AG20443 (cell line): ENCODE measurements around the gene ELP4.
"Not testable (repeated sequence)": the region's sequence is repeated elsewhere in the genome, so short reads cannot be mapped to it uniquely, and the experiment has no call there.

Source experiments
- DNase-seq: peaks from one replicate; pipeline ENCODE4 v3.0.0; 2012; ENCODE audit warnings: low spot score, mixed read lengths

Gene ELP4

DNA sequence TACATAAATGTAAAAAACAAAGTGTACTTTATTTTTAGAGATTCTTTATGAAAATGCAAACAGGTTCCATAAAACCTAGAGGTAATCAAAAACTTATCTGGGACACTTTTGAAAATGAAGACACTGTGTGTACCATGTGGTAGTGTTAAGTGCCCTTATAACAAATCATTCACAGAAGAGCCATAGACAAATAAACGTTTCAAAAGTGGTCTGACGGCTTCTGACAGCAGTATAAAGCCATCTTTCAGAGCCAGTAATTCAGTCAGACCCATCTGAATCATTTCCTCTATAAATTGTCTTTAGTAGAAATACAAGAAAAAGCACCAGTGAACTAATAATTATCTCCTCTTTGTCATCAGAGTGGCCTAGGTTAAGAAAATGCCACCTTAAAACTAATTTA, 201.6 kb downstream of the ELP4 start:
- no peak for DNase-seq

DNA sequence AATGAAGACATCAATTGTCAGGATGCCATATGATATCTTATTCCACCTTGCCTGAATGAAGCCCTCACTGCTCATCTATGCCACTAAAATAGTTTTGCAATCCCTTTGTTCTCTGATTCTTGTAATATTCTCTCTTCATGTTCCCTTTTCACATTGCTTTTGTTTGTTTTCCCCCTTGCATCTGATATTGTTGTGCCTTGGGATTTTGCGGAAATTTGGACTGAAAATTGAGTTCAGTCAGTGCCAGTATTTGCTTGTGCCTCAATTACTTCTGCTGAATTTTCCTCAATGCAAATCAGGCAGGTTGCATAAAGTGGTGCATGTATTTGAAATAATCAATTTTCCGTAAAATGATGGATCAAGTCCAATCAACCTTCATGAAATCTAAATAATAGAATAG, 203.3 kb downstream of the ELP4 start:
- no peak for DNase-seq

DNA sequence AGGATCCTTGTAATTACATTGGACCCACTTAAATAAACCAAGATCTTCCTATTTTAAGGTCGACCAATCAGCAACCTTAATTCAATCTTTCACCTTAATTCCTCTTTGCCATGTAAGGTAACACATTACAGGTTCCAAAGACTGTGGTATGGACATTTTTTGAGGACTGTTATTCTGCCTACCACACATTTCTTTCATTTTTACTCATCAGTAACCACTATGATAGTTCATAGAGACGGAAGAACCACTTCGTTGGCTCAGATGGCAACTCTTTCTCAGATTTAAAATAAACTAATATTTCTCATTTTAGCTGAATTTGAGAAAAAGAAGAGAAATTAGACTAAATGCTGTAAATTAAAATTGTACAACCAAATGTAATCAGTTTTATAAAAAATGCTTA, 205.3 kb downstream of the ELP4 start:
- no peak for DNase-seq

DNA sequence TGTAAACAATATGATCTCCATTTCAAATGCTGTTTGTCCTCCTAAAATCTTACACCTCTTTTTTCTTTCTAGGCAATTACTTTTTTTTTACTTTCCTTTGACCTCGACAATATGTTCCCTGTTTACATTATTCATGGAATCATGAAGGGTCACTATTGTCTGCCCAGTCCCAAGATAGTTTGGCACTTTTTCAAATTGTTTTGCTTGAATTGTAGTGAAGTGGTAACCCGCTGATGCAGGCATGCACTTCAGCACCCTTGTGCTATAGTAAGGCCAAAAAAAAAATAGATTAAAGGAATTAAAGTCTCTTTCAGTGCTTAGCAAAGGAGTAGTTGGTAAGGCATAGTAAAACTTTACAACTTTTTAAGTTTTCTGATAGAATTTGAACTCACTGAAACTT, 210.7 kb downstream of the ELP4 start:
- DNase-seq, result no peak

DNA sequence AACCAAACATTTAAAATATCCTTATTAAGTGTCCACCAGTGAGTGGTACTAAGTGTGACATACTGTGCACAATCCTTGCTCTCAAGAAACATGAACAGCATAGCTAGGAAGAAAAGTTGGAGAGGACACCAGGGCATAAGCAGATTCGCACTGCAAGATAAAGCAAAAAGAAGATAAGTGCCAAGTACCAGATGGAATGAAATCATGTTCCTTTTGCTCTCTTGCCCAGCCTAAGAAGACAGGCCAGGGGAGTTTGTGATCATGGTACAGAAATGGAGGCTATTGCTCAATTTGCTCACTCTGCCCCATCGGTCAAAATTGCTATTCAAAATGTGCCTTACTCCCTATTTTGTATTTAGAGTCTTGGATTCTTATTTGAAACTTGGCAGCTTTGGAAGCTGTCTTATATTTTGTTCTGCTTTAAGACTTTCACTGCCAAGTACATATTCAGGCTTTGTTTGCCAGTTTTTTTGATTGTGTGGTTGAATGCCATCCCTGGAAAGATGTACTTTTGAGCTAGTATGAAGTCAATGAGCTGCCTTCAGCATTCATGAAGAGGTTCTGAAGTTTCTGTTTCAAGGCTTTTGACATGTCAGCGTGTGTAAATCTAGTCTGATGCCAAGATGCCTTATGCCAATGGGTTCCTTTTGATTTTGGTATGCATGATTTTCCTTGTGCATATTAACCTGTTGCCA, 211.3 kb downstream of the ELP4 start:
- no peak for DNase-seq

DNA sequence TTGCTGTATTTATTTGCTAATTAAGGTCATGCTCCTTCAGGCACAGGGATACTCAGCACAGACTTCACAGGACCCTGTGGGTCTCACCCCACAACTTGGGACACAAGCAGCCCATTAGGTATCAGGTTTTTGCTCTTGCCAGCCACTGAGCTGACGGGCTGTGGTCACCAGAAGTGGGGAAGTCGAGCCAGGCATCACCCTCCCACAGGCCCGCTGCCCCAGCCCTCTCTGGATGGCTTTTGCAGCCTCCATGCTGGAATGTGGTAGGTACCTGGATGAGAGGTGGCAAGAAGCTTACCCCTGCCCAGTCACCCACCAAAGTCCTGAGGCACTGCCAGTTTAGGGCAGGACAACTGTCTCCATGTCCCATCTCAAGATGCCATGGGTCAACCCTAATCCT, 213.2 kb downstream of the ELP4 start:
- no peak for DNase-seq

DNA sequence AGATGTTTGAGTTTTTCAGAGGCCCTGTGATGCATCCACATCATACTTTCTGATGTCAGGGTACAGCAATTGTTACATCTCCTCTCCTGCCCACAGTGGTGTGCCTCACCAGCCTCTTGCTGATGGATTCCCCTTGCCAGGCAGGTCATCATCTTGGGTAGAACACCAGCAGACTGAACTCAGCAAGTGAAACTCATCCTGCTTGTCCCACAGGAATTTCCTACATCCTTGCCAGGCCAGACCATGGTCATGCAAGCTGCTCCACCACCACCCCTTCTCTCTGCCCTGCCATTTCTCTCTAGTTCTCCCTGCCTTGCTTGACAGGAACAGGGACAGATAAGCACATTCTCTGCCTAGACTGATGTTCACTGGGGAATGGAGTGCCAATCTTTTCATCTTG, 215.6 kb downstream of the ELP4 start:
- DNase-seq, result peak; percentile 49

DNA sequence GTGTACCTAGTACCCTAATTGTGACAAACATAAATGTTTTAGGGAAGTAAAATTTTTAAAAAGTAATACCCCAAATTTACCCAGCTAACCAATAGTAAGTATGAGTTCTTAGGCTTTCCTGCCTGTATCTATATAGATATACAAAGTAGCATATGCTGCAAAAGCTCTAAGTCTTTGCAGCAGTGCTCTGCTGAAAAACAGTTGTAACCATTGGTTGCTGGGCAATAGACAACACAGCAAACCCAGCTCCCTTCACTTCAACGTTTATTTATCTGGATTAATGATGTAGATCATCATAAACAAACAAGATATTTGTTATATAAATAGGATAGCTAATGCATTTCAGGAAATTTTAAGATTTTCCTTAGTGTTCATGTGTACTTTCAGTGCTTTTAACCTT, 218.9 kb downstream of the ELP4 start:
- no peak for DNase-seq

DNA sequence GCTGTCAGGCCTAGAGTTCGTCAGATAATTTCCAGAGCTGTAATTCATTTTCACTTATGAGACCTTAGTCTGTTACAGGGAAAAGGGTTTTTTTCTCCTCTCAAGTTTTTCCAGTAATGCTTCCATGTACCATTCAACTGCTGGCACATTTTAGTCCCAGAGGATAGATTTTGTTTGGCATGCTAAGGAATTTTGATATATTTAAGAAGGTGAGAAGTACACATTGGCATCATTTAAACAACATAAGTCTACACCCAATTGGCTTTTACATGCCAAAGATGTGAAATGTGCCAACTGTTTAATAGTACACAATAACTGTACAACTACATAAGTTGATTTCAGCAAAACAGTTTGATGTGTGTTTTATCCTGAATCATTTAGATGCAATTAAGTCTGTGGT, 230.6 kb downstream of the ELP4 start:
- DNase-seq, result no peak

DNA sequence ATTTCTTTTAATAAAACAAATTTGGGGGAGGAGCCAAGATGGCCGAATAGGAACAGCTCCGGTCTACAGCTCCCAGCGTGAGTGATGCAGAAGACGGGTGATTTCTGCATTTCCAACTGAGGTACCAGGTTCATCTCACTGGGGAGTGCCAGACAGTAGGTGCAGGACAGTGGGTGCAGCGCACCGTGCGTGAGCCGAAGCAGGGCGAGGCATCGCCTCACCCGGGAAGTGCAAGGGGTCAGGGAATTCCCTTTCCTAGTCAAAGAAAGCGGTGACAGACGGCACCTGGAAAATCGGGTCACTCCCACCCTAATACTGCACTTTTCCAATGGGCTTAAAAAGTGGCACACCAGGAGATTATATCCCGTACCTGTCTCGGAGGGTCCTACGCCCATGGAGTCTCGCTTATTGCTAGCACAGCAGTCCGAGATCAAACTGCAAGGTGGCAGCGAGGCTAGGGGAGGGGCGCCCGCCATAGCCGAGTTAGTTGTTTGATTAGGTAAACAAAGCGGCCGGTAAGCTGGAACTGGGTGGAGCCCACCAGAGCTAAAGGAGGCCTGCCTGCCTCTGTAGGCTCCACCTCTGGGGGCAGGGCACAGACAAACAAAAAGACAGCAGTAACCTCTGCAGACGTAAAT, 231.3 kb downstream of the ELP4 start:
- not testable (repeated sequence) for DNase-seq

DNA sequence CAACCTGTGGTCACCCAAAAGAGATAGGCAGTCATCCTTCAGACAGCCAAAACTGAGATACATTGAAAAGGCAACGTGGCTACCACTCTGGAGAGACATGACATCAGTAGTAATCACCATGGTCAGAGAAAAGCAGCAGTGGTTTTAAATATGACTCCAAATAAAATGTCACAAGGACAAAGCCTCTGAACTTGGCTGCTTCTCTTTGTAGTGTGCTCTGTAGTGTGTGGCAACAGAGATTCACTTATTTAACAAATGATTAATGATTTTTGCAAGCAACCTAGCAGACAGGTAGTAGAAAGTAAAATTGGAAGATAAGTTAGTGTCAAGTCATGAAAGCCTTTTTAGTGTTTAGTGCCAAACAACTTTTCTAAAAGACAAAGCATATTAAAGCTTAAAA, 238.0 kb downstream of the ELP4 start:
- DNase-seq, result no peak

DNA sequence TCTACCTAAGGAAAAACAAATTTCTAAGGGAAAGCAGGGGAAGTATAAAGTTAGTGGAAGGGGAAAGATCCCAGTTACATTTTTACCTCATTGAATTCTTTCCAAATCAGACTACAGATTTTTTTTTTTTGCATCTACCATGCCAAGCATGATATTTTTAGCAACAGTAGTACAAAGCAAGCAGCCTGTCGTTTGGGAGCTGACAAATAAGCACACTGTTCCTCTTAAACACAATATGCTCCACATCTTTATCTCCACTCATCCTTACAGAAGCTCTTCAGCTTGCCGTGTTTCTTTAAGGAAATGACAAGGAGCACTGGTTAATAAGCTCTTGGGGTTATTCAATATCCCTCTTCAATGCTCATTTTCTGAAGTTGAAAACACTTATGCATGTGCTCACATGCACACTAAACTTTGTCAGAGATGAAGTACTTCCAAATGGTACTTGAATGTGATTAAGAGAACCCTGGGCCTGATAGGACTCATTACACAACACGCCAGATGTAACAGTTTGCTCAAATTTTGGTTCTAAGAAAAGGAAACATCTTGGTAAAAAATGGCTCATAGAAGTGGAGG, 247.8 kb downstream of the ELP4 start:
- DNase-seq, result no peak

DNA sequence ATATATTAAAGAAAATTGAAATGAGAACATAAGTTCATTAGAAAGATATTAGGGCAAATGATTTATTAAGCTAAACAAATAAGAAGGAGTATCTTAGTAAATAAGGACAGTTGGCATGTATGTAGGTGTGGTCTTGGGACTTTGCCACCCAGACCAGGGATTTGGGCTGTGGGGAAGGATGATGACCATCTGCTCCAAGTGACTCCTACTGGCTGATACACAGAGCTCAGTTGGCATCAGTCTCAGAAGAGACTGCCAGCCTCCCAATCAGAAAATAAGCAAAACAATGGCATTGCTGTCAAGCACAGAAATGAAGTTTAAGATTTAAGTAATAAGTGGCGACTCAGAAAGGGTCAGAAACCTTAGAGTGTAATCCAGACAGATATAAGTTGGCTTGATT, 252.1 kb downstream of the ELP4 start:
- no peak for DNase-seq

DNA sequence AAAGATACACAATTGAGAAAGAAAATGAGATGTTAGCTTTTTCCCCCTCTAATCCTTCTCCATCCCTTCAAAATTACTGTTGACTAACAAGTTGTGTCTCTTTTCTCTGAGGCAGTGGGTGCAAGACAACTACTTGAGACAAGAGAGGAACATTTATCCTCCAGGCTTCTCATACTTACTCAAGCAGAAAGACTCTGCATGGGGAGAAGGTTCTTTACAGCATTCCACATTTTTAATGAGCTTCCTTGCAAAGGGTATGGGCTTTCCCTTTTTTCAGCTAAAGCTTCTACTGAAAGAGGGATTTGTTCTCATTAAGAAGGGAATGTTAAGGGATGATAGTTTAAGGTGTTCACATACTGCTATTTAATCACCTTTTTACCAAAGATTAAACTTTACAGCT, 253.7 kb downstream of the ELP4 start:
- DNase-seq, result no peak

DNA sequence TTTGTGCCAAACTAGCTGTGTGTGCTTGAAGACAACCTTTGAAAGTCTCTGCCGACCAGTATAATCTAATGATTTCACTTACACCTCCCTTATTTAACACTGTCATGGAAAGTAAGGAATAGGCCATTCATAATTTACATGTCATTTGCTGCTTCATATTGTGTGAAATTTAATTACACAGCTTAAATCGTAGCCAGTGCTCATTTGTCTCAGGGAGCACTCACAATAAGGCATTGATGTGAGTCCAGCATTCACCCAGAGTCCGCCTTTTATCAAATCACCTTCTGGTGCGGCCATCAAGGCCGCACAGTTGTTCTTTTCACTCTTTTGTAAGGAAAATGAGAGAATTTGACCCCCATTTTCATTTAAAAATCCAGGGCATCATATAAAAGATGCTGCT, 254.7 kb downstream of the ELP4 start:
- no peak for DNase-seq

DNA sequence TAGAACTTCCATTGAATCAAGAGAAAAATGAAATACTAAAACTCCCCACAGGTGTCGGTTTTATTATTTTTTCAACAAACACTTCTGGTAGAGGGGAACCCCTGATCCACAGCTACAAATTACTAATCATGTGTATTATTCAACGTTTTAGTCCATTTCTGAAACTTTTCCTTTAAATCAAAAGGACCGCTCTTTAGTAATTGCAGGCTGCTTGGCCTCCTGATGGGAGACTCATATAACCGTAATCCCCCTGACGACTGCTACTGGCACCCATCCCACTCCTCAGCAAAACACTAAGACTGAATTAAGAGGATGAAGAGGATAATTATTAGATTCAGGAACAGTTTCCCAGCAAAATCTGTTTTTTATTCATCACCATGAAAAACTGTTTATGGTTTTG, 255.2 kb downstream of the ELP4 start:
- DNase-seq, result no peak

DNA sequence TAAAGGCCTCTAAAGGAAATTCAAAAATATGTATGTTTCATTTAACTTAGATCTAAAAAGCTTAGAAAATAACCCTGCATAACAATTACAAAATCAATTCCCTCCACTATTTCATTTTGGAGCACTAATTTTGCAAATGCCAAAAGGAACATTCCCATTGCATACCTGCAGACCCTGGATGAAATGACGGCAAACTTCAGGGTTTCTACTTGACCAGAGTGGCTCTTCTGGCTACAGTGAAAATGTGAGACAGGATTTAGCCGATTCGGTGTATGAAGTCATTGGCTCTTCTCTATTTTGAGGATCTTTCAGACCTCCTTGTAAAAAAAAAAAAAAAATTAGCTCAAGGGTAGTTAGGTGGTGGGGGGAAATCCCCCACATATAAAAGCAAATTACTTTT, 257.5 kb downstream of the ELP4 start:
- DNase-seq, result no peak

DNA sequence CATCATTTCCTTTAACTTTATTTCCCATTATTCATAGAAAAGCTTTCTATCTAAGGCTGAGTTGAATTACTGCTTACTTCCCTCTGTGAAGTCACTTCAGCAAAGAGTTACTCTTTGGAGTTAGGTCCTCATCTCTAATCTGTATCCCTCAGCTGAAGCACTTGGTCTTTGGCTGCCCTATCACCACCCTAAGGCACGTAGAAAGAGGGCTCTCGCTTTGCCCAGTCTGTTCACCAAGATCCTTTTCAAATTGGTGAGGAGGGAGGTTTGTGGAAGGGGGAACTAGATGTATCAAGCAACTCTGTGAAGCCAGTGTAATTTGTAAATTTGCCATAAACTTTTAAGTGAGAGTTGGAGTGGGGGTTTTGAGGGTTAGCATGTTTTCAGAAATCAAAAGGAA, 258.1 kb downstream of the ELP4 start:
- no peak for DNase-seq

DNA sequence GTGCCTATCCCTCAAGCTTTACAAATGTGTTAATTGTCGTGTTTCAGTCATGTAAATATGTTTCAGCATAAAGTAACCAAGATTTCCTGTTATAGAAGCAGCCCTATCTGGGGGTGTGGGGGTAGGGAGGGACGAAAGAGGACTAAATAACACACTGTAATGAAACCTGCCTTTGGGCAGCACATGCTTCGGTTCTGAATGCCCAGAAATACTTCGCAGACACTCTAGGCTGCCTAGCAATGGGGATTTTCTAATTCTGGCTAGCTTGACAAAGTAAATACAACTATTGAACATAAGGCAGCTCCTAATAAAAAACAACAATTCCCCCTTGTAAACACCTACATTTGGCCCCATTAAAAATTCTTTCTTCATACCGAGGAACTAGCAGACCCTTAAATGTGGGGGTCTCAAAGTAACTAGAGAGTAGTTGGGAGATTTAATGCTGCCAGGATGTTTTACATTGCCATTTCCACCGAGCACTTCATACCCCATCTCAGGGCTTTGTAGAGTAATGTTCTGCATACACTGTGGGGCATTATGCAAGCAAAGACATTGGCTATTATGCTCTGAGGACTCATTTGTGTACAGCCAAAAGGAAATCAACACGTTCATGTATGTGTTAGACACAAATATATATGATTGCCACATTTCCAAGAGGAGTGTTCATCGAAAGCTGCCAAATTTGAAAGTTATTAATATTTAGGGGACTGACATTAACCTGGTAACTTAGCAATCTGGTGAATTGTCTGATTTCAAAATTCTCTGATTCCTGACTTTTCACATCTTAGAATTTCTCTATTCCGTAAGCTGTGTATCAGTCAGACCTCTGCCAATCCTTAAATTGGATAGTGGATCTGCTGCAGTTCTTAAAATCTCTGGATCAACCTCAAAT, 259.4 kb downstream of the ELP4 start:
- DNase-seq, result no peak

DNA sequence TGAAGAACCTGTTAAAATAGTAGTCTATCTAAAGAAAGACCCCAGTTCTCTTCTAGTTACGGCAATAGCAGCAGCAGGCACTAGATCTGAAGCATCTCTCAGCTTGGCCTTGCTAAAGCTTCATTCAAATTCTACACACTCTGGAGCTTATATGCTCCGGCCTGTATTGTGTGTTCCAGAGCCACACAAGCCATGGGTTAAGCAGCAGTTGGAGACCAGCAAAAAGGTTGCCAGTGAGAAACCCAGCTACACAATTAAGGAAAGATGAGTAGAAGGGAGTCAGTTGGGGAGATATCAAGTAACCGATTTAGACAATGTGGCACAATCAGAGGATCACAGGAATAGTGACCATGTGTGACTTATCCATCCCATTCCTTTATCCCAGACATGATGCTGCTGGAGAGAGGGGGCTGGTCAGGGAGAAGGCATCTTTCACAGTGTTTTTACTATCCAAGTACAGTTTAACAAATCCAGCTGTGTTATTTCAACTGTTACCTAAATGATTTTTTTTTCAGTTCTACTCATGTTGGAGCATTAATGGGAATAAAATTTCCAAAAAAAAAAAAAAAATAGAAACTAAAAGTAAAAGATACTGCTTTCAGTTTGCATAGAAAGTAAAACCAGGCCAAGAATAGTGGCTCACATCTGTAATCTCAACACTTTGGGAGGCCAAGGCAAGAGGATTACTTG, 260.6 kb downstream of the ELP4 start:
- no peak for DNase-seq

DNA sequence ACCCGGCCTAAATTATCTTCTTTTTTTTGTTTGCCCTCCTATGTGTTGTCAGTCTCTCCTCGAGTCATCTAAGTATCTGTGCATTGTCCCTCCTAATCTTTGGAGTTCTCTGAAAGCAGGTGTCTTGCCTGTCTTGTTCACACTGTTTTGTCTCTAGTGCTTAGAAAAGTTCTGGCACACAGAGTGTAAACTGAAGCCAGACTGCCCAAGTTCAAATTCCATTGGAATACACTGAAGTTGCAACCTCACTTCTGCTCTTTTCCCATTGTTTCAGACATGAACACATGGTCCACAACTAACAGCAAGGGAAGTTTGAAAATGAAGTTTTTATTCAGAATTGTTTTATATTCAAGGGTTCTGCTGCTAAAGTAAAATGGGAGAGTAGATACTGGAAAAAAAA, 262.8 kb downstream of the ELP4 start:
- no peak for DNase-seq

DNA sequence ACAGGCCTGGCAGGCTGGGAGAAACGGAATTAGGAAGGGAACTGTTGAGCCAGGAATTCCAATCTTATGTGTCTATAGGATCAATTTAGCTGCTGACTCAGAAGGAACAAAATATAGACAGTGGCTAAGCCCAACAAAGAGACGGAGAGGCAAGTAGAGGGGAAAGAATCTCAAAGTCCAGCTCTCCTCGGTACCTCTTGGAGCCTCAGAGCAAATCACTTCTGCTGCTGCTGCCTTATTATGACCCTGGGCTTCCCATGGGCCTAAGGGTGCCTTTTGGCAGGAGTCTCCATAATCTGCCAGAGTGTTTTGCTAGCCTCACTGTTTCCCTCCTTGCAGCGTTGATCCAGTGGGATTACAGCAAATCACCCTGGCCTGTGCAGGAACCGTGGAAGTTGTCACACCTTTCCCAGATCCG, 269.8 kb downstream of the ELP4 start:
- peak; percentile 53 for DNase-seq
